Lower leg skin (tissue), 4 donors: ENCODE results near the gene TTLL5. TPM values are rescaled to one million over a fixed set of nuclear protein-coding genes. Genes with fewer than 3 reads are reported as not detected.

Experiments
- DNase-seq, 2 donors: peaks; one replicate each; pipeline ENCODE4 v3.0.0-alpha.2; 2019; ENCODE audit warnings: low spot score in 2 of 2
- H3K4me3 ChIP-seq: fragments of 200-600 bp; sonication (generic); 2 replicates; pipeline ENCODE4 v1.5.1; 2017; ENCODE audit warnings: mild to moderate bottlenecking, low read depth; ENCODE audit not compliant: poor library complexity, severe bottlenecking
- POLR2A ChIP-seq, 2 donors: fragments of 450-650 bp; IDR thresholded peaks; one replicate each; pipeline ENCODE4 v1.6.1; 2016 to 2017; ENCODE audit warnings: antibody characterized with exemption in 2 of 2, mild to moderate bottlenecking in 1 of 2, moderate library complexity in 1 of 2
- whole genome bisulfite sequencing, 2 donors: methylation state at CpG; one replicate each; pipeline ENCODE4 v1.1.5; 2018; 5-methylcytosine and 5-hydroxymethylcytosine counted together
- intact Hi-C: fragments of 100-400 bp; cut with DNase I; formaldehyde crosslinking; loops from one replicate; pipeline ENCODE4 v1.15.0; 2023; ENCODE audit warnings: low total_unique reads
- total RNA-seq, 4 donors: library from RNA; depleted of rRNA; stranded (reverse); fragments of >200 nt; gene quantifications; one replicate each; pipeline ENCODE4 v1.1.0, GENCODE V29; 2016
- TF ChIP-seq, protein P1 (sequence below), 3 donors: fragments of 450-650 bp; IDR thresholded peaks; one replicate each; pipeline ENCODE4 v1.5.1; 2016; ENCODE audit warnings: antibody characterized with exemption in 3 of 3, mild to moderate bottlenecking in 3 of 3, moderate library complexity in 2 of 3

TTLL5 gene
- total RNA-seq, 4 donors from 2014 or later = 16.5 to 31.1 (median 18.4) TPM

DNA sequence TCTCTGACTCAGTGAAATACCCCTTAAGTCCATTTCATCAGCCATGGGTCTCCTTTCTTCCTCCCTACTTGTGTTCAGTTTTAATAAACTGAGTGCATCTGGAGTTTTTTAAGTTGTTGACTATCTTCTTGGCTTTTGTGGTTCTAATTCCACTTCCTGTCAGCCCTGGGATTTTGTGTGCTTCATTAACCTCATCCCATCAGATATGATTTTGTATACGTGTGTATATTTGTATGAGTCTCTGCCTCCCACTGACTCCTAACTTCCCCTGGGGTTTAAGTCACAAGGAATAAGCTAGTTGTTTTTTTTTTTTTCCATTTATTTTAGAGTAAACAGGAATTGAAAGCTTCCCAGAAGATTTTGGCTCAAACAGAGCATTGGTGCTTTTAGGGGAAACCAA is 62.7 kb downstream of the TTLL5 start:
- no peak overlapping the region for H3K4me3 ChIP-seq
- TF ChIP-seq, protein P1, sequence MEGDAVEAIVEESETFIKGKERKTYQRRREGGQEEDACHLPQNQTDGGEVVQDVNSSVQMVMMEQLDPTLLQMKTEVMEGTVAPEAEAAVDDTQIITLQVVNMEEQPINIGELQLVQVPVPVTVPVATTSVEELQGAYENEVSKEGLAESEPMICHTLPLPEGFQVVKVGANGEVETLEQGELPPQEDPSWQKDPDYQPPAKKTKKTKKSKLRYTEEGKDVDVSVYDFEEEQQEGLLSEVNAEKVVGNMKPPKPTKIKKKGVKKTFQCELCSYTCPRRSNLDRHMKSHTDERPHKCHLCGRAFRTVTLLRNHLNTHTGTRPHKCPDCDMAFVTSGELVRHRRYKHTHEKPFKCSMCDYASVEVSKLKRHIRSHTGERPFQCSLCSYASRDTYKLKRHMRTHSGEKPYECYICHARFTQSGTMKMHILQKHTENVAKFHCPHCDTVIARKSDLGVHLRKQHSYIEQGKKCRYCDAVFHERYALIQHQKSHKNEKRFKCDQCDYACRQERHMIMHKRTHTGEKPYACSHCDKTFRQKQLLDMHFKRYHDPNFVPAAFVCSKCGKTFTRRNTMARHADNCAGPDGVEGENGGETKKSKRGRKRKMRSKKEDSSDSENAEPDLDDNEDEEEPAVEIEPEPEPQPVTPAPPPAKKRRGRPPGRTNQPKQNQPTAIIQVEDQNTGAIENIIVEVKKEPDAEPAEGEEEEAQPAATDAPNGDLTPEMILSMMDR (IDR thresholded peaks at IDR 0.05) = no peak
- TF ChIP-seq POLR2A (IDR thresholded peaks at IDR 0.05) = no peak
- 42 to 62% methylated on average over 1 of the region's 1 CpG for WGBS, 2 donors
- intact Hi-C loops = no loop called here
- no peak for DNase-seq

DNA sequence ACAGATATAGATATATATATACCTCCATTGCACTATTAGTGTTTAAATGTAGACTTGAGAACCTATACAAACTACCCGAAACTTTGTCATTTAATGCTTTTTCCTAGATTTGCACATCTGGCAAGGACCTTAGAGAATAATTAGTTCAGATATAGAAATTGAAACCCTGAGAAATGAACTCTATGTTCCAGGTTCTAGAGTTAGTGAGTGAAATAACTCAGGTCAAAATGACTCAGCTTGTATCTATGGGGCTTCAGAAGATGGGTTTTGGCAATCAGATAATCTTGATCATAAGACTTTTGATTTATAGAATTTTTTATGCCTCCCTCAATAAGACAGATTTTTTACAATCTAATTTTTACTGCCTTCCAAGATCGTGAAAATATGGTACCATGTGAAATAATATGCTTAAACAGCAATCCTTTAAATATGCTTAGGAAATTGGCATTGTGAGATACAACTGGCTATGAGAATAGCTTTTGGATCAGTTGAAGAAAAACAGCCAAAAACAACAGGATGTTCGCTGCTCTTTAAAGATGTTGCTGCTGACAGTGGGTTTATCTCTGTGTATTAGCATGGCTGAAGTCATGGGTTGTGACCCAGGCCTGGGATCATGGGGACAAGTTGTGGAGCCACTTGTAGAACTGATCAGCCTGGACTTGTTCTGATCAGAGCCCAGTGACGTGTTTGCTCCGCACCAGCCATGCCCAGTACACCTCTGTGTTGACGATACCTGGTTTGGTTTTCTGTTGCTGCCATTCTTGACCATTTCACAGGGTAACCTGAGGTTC is 63.6 kb downstream of the TTLL5 start:
- no peak for TF ChIP-seq POLR2A (IDR thresholded peaks at IDR 0.05)
- TF ChIP-seq, protein P1 (IDR thresholded peaks at IDR 0.05) = no peak
- DNase-seq = no peak
- H3K4me3 ChIP-seq = no peak overlapping the region
- intact Hi-C loops = no loop called here
- WGBS, 2 donors = 81 to 83% methylated on average over 6 of the region's 6 CpGs

DNA sequence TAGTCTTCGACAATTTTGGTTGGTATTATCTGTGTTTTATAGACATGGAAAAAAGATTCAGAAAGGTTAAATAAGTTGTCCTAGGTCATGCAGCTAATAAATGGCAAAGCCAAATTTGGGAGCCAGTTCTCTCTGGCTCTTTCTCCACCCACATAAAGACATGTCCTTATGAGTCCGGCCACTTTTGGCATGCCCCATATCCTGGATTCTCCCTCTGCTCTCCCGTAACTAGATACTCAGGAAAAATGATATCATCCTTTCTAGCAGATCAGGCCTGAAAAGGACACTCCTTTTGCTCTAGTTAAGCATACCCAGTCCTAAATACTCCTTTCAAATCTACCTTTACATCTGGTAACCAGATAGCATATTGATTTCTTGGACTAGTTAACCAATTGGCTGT is 64.4 kb downstream of the TTLL5 start:
- intact Hi-C loops = no loop called here

DNA sequence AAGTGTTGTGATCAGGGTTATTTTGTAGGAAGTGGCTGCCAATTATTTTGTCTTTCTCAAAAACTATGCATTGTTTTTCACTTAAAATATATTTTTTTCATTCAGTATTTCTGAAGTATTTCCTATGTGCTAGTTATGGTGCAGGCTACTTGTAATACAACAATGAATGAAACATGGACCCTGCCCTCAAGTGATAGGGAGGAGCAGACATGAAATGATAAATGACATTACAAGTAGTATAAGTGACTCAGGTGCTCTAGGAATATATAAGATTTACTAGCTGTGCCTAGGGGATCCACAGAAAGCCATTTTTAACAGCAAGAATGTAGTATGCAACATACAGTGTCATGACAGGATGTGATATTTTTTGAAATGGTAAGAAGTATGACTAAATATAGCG is 65.3 kb downstream of the TTLL5 start:
- no peak for DNase-seq
- H3K4me3 ChIP-seq = no peak overlapping the region
- intact Hi-C loops = no loop called here
- TF ChIP-seq, protein P1 (IDR thresholded peaks at IDR 0.05) = no peak
- TF ChIP-seq POLR2A (IDR thresholded peaks at IDR 0.05) = no peak
- WGBS, 2 donors = 93 to 100% methylated on average over 1 of the region's 1 CpG

More for the DNA sequence above, 64.4 kb downstream of the TTLL5 start:
- TF ChIP-seq, protein P1 (IDR thresholded peaks at IDR 0.05) = no peak
- no peak for TF ChIP-seq POLR2A (IDR thresholded peaks at IDR 0.05)
- DNase-seq = no peak
- no peak overlapping the region for H3K4me3 ChIP-seq
- WGBS, 2 donors = 56 to 64% methylated on average over 3 of the region's 3 CpGs

DNA sequence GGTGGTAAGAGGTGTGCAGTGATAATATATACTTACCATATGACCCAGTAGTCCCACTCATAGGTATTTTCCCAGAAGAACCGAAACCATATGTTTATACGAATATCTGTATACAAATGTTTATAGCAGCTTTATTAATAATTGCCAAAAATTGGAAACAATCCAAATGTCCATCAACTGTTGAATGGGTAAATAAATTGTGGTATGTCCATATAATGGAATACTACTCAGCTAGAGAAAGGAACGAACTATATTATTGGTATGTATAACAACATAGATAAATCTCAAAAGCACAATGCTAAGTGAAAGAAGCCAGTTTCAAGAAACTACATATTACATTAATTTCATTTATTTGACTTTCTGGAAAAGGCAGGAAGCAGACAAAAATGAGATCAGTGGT is 66.1 kb downstream of the TTLL5 start:
- H3K4me3 ChIP-seq = no peak overlapping the region
- no peak for DNase-seq
- 94 to 99% methylated on average over 3 of the region's 3 CpGs for WGBS, 2 donors
- TF ChIP-seq, protein P1 (IDR thresholded peaks at IDR 0.05) = no peak
- no peak for TF ChIP-seq POLR2A (IDR thresholded peaks at IDR 0.05)
- intact Hi-C loops = no loop called here

DNA sequence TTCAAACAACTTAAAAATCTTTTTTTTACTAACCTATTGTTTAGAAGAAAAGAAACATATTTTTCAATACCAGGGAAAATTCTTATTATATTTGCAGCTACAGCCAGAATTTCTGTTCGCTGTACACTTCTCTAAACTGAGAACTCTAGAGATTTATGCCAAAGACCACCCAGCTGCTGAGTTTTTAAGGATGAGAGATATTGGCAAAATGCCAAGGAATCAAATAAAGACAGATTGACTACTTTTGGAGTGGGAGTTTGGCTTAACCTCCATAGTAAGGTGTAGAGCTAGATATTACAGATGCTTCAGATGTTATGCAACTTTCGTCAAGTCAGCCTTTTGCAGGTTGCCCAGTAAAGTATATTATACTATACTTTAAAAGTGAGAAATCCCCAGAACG is 71.8 kb downstream of the TTLL5 start:
- DNase-seq = no peak
- TF ChIP-seq, protein P1 (IDR thresholded peaks at IDR 0.05) = no peak
- no peak overlapping the region for H3K4me3 ChIP-seq
- intact Hi-C loops = no loop called here
- 87 to 88% methylated on average over 3 of the region's 3 CpGs for WGBS, 2 donors
